Fibroblast of the aortic adventitia (primary cell): ENCODE measurements around the gene SNHG17. TPM values are rescaled to one million over a fixed set of nuclear protein-coding genes. Genes with fewer than 3 reads are reported as not detected.

Source experiments
- DNase-seq: peaks from one replicate; pipeline ENCODE4 v3.0.0-alpha.2; 2010; ENCODE audit warnings: low read depth
- H3K4me3 ChIP-seq: 2 replicates; pipeline ENCODE4 v1.5.1; 2011; ENCODE audit warnings: low read depth, mild to moderate bottlenecking, control low read depth, low read length, moderate library complexity
- total RNA-seq: library from RNA; depleted of rRNA; stranded (reverse); fragments of >200 nt; gene quantifications from 2 replicates; pipeline ENCODE4 v1.2.3, GENCODE V29; 2012; ENCODE audit warnings: low replicate concordance
- TF ChIP-seq, protein P1 (sequence below): IDR thresholded peaks from 2 replicates; pipeline ENCODE4 v1.5.1; 2011; ENCODE audit warnings: mild to moderate bottlenecking, low read length, control low read depth, inconsistent platforms; ENCODE audit not compliant: insufficient read depth

The SNHG17 gene
- total RNA-seq, 1 donor, result 8.4 TPM

DNA sequence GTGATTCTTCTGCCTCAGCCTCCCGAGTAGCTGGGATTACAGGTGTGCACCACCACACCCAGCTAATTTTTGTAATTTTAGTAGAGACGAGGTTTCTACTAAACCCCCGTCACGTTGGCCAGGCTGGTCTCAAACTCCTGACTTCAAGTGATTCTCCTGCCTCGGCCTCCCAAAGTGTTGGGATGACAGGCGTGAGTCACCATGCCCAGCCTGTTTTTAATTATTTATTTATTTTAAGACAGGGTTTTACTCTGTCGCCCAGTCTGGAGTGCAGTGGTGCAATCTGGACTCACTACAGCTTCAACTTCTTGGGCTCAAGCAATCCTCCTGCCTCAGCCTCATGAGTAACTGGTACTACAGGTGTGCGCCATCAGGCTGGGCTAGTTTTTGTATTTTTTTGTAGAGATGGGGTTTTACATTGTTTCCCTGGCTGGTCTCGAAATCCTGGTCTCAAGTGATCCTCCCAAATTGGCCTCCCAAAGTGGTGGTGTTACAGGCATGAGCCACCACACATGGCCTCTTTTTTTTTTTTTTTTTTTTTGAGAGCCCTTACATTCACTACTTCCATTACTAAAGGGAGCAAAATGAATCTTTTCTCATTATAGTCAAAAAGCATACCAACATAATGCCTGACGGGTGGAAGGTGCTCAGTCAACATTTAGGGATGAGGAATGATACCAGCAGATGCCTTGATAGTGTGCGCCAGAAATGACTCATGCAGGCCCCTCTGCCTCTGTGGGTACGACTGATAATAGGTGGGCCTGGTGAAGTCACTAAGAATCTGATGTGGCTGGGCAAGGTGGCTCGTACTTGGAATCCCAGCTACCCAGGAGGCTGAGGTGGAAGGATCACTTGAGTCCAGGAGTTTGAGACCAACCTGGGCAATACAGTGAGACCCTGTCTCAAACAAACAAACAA, 19.7 kb upstream of the SNHG17 start:
- TF ChIP-seq, protein P1, sequence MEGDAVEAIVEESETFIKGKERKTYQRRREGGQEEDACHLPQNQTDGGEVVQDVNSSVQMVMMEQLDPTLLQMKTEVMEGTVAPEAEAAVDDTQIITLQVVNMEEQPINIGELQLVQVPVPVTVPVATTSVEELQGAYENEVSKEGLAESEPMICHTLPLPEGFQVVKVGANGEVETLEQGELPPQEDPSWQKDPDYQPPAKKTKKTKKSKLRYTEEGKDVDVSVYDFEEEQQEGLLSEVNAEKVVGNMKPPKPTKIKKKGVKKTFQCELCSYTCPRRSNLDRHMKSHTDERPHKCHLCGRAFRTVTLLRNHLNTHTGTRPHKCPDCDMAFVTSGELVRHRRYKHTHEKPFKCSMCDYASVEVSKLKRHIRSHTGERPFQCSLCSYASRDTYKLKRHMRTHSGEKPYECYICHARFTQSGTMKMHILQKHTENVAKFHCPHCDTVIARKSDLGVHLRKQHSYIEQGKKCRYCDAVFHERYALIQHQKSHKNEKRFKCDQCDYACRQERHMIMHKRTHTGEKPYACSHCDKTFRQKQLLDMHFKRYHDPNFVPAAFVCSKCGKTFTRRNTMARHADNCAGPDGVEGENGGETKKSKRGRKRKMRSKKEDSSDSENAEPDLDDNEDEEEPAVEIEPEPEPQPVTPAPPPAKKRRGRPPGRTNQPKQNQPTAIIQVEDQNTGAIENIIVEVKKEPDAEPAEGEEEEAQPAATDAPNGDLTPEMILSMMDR, result no peak
- H3K4me3 ChIP-seq, result no peak overlapping the region
- no peak for DNase-seq

DNA sequence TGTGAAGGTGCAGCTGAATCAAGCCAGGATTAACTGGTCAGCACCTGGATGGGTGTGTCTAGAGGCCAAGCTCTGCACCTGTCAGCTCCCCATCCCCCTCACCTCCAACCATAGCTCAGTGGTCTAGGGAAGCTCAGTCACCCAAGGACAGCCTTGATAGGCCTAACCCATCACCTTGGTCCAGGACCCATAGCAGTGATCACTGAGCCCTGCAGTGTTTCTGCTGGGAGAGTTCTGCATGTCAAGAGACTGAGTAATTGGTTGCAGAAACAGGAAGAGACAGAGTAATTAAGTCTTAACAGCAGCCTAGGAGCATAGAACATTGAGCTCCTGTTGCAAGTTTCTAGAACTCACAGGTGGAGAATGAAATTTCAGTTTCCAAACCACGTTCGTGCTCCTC, 18.8 kb upstream of the SNHG17 start:
- TF ChIP-seq, protein P1, result no peak
- no peak overlapping the region for H3K4me3 ChIP-seq
- no peak for DNase-seq

DNA sequence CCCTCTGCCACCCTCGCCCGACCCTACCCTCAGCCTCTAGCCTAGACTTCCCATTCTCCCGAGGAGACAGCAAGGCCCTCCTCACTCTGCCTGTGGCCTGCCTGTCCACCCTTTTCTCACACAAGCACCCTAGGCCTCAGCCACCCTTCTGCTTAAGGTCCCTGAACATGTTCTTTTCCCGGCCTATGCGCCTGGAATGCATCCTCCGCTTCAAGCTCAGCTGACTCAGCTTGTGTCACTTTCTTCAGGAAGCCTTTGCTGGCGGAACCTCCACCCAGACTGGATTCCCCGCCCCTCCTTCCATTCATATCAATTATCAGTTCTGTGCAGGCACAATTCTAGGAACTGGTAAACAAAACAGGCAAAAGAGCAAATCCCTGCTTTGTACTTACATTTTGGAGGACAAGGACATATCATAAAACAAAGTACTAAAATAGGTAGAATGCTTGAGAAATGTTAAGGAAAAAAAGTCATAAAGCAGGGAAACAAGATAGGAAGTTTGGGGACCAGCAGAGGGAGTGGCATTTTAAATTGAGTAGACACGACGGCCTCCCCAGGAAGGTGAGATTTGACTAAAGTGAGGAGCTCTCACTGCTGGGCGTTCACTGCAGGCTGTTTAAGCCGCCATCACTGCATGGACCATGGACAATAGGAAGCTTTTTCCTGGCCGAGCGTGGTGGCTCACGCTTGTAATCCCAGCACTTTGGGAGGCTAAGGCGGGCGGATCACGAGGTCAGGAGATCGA, 17.9 kb upstream of the SNHG17 start:
- peak; percentile 77 for DNase-seq
- H3K4me3 ChIP-seq, result no peak overlapping the region
- TF ChIP-seq, protein P1, result no peak

DNA sequence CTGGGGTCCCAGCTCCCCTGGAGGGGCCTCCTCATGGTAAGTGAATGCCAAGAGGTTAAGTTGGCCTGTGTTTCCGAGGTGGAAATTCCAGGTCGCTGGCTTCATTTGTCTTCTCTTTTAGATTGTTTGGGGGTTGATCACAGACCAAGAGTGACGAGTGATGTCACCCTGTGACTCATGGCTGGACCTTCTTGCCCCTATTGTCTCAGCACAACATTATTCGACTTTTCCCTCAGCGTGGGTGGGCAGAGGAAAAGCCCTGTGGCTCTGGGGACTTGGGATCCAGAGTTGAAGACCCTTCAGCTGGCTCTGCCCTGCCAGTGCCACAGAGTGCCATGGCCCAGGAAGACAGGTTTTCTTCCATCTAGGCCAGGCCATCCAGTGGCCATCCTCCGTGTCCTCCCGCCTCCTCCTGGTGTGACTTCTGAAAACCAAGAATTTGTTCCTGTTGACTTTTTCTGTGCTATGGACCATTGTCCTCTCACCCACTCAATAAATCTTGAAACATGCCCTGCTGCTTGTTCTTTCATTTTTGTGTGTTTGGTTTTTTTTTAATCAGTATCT, 15.4 kb upstream of the SNHG17 start:
- peak; percentile 46 for DNase-seq
- TF ChIP-seq, protein P1, result no peak

DNA sequence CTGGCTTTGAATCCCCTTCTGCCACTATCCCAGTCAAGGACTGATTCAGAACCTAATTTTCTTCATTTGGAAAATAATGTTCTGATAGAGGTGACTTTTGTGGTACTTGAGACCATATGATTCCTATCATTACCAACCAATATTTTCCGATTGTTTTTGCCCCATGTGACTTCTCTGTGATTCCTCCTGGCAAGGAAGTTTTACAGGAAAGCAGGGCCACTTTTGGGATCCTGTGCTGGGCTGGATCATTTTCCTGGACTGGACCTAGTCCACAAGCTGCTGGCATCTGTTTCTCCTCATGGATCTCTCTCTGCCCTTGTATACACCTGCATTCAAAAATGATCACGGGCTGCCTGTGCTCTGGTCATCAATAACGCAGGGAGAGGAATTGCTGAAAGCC, 13.9 kb upstream of the SNHG17 start:
- no peak for DNase-seq
- TF ChIP-seq, protein P1, result no peak
- H3K4me3 ChIP-seq, result no peak overlapping the region

More for the DNA sequence above, 15.4 kb upstream of the SNHG17 start:
- H3K4me3 ChIP-seq, result no peak overlapping the region

DNA sequence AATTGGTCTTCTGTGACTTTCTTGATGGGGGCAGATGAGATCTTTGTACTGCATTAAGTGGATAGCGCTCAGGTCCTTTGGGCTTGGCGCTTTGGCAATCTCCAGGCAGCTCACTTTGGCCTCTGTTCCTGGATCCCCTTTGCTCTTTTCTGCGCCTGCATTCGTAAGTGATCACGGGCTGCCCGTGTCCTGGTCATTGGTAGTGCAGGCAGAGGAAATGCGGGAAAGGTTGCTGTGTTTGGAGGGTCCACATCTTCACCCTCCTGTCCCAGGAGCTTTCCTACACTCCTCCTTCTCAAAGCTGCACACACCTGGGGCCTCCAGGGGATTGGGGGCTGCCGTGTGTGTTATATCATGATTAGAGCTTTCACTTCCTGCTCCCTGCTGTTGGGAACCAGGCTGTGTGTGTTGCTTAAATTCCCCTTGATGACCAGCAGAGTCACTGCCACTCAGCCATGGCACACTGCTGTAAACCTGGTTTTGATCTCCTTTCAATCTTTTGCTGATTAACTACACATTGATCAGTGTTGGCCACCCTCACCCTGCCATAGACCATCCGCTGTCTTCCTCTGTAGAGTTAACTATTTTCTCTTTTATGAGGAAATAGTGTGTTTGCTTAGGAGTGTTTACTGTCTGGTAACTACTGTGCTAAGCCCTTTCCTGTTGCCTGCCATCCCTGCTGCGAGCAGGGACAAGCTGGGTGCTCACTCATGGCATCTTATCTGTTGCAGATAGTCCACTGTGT, 13.0 kb upstream of the SNHG17 start:
- DNase-seq, result no peak
- H3K4me3 ChIP-seq, result peak overlapping the region; percentile 10
- TF ChIP-seq, protein P1, result no peak
